LNCaP clone FGC (cell line): Measurements from ENCODE around the gene R3HCC1L.

ENCODE experiments used
- DNase-seq: peaks from one replicate; pipeline ENCODE4 v3.0.0-alpha.2; 2011; ENCODE audit warnings: low read depth
- H3K4me3 ChIP-seq: 2 replicates; pipeline ENCODE4 v1.5.1; 2011; ENCODE audit warnings: mild to moderate bottlenecking, low read depth, low read length, control low read depth
- CTCF ChIP-seq: IDR thresholded peaks from 2 replicates; pipeline ENCODE4 v1.5.1; 2012; ENCODE audit warnings: mild to moderate bottlenecking; ENCODE audit not compliant: control insufficient read depth, insufficient read depth; ENCODE audit errors: extremely low read depth

The R3HCC1L gene

GRCh38 chr10:98163941-98164340 lies 29.5 kb downstream of the R3HCC1L start:
- H3K4me3 ChIP-seq: no peak overlapping the region
- no peak for DNase-seq
- TF ChIP-seq CTCF: no peak

- H3K4me3 ChIP-seq: no peak overlapping the region
- TF ChIP-seq CTCF: no peak
- DNase-seq: no peak
These were observed 32.7 kb downstream of the R3HCC1L start for GRCh38 chr10:98167191-98167590.

- no peak for TF ChIP-seq CTCF
- DNase-seq: no peak
- no peak overlapping the region for H3K4me3 ChIP-seq
These were observed 33.7 kb downstream of the R3HCC1L start for GRCh38 chr10:98168147-98168546.

GRCh38 chr10:98168766-98169165 lies 34.3 kb downstream of the R3HCC1L start:
- no peak for DNase-seq
- TF ChIP-seq CTCF: no peak
- no peak overlapping the region for H3K4me3 ChIP-seq

- no peak for TF ChIP-seq CTCF
- no peak for DNase-seq
- H3K4me3 ChIP-seq: no peak overlapping the region
These were observed 34.9 kb downstream of the R3HCC1L start for GRCh38 chr10:98169379-98169778.

GRCh38 chr10:98170249-98171117 lies 36.0 kb downstream of the R3HCC1L start:
- peak; percentile 80 for DNase-seq
- H3K4me3 ChIP-seq: no peak overlapping the region
- TF ChIP-seq CTCF: peak; percentile 81

- TF ChIP-seq CTCF: no peak
- no peak overlapping the region for H3K4me3 ChIP-seq
- DNase-seq: peak; percentile 58
These were observed 37.6 kb downstream of the R3HCC1L start for GRCh38 chr10:98172073-98172472.
